K562 treated with DMSO at 1 percent for 12 hours (cell line): ENCODE data around the gene PEX10. TPM values are rescaled to one million over a fixed set of nuclear protein-coding genes. Genes with fewer than 3 reads are reported as not detected.

ENCODE experiments used
- total RNA-seq: library from RNA; unstranded; fragments of 300-600 nt; gene quantifications from 2 replicates; pipeline ENCODE4 v1.2.3, GENCODE V29; 2022; ENCODE audit not compliant: insufficient read depth

Gene PEX10
- total RNA-seq: 8.8 and 12.7 TPM in 2 replicates

GRCh38 chr1:2412395-2412772, at the start of gene PEX10:
PEX10 (minus strand) TSS chr1:2412564; CDS start chr1:2412502, 62 bp downstream.

GRCh38 chr1:2391041-2391930, 21.1 kb downstream of the PEX10 start, which contains the start of the genes MORN1 and RER1:
MORN1 (minus strand) TSS chr1:2391554; CDS start chr1:2391533, 21 bp downstream.
RER1 (plus strand) TSS chr1:2391841; CDS start chr1:2395791, 3,950 bp downstream.

Other genes starting within 250 kb of the PEX10 start
- 190 and 343 TPM in 2 replicates for gene FAAP20, start 217.8 kb downstream of the PEX10 start, total RNA-seq
- gene SKI, start 184.2 kb downstream of the PEX10 start, total RNA-seq: 9.8 and 37.8 TPM in 2 replicates
- 1.6 and 2.1 TPM in 2 replicates for gene MORN1, start 21.0 kb downstream of the PEX10 start, total RNA-seq
- 75.6 and 112 TPM in 2 replicates for gene RER1, start 20.7 kb downstream of the PEX10 start, total RNA-seq
- gene PLCH2, start 63.7 kb upstream of the PEX10 start, total RNA-seq: not detected in 2 replicates
- gene PANK4, start 114.0 kb upstream of the PEX10 start, total RNA-seq: 31.6 and 41.5 TPM in 2 replicates
- not detected in 2 replicates for gene HES5, start 117.7 kb upstream of the PEX10 start, total RNA-seq
- 6.3 and 9.2 TPM in 2 replicates for gene TNFRSF14, start 143.8 kb upstream of the PEX10 start, total RNA-seq
- 12.8 and 16.2 TPM in 2 replicates for gene PRXL2B, start 174.2 kb upstream of the PEX10 start, total RNA-seq
- 0.43 TPM in 1 of 2 replicates, not detected in the other for gene MMEL1, start 220.5 kb upstream of the PEX10 start, total RNA-seq